ENCODE measurements around the gene LGI4.
"Not testable (repeated sequence)": the region's sequence is repeated elsewhere in the genome, so short reads cannot be mapped to it uniquely, and the experiment has no call there.

LGI4 gene

DNA sequence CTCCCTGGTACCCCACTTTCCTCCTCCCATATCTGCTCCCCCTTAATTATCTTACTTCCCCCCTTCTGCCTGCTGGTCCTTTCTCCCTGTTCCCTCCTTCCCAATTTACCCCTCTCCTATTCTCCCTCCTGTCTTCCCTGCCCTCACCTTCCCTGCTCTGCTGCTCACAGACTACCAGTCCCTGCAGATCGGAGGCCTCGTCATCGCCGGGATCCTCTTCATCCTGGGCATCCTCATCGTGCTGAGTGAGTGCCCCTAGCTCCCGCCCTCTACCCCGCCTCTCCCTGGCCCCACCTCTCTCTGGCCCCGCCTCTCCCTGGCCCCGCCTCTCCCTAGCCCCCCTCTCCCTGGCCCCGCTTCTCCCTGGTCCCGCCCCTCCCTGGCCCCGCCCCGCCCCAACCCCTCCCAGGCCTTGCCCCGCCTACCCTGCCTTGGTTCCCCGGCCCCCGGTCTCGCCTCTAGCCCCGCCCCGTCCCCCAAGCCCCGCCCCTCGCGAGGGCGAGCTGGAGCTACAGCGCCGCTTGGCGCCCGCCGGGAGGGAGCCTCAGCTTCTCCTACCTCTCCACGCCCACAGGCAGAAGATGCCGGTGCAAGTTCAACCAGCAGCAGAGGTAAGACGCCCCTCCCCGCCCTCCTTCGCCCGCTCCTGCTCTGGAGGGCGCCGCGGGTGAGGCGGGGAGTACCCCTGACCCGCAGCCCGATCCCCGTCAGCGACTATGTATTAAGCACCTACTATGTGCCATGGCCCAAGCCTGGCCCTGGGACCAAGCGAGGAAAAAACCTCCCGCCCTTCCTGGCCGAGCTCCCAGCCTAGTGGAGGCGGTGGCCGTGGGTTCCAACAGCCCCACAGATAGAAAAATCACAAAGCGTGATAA lies 6.3 kb upstream of the LGI4 start:
- no peak for DNase-seq

DNA sequence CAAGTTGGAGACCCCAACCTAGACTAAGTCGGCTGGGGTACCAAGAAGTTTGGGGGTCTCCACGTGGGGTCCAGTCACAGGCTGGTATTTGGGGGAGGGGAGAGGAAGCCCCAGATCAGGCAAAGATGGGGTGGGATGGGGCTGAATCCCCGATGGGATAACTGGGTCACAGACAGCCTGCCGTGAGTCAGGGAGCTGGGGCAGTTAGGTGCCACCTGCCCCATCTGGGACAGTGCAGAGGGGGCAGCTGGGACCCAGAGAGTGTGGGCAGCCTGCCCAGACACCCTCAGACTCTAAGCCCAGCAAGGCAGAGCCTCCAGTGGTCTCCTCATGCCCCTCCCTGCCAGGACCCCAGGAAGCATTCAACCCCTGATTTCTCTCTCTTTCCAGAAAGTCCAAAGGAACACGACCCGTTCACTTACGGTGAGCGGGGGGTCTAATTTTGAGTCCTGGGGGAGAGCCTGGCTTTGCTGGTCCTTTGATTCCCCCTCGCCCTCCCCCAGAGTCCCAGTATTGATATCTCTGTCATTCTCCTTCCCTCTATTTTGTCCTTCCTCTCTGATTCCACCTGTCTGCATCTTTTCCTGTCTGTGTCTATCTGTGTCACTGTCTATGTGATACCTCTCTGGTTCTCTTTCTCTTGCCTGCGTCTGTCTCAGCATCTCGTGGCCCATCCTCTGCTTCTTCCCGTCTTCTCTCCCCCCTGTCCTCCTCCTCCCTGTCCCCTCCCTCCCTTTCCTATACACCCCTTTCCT lies 5.5 kb upstream of the LGI4 start:
- DNase-seq, result no peak

DNA sequence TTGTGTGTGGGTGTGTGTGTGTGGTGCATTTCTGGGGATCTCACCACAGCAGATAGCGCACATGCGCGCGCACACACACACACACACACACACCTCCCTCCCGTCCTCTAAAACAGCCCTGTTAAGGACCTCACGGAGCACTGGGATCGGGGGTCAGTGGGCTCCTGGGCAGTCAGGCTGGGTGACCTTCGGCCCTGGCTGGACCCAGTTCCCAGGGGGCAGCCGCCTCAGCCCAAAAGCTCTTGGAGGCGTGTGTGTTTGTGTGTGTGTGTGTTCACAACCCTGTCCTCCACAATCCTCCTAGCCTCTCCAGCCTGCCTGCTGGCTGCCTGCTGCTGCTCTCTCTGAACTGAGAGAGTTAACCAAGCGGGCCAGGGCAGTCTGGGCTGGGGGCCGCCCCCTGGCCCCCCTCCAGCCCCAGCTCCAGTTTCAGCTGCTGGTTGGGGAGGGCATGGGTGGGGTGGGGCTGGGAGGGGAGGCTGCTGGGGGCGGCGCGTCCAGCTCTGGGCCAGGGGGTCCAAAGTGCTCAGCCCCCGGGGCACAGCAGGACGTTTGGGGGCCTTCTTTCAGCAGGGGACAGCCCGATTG lies 3.5 kb upstream of the LGI4 start, which contains the start of gene FXYD1:
FXYD1 (plus strand) TSS at position 520 of the 588 bp plus-strand sequence. CDS start 1,256 bp downstream, outside the sequence.
- no peak for DNase-seq

DNA sequence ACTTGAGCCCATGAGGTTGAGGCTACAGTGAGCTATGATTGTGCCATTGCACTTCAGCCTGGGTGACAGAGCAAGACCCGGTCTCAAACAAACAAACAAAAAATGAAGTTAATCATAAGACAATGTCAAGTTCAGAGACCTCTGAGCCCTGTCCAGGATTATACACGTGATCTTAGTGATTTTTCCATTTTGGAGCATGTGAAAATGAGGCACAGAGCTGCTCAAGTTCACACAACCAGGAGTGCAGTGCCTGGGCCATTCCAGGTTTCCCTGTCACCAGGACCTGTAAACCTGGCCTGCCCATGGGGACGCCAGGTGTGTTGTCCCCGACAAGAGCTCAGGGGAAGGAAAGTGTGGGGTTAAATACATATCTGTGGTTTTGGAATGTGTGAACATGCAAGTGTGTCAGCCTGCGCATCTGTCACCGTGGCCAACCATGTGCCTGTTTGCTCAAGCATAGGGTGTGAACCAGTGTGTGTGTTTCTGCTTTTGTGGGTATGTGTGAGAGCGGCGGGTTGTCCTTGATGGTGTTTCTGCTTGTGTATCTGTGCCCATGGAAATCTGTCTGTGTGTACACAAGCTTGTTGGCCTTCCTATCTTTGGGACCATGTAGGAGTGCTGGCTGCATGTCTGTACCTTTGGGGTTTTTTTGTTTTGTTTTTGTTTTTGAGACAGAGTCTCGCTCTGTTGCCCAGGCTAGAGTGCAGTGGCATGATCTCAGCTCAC lies 2.3 kb upstream of the LGI4 start:
- DNase-seq, result no peak

DNA sequence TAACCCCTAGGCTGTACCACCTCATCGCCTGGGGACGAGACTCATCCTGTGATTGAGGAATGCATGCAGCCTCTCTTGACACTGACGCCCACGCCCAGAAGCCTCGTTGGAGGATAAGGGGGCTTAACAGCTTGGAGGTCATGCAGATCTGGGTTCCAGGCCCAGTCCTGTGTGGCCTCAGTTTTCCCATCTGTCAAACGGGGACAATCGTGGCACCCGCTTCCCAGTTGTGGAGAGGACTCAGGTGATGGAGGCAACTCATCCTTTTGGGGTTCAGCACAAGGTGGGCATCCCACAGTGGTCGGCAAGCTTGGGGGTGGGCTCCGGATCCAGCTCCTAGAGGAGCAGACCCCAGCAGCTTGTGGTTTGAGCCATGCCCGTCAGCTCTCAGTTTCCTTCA lies 1.4 kb upstream of the LGI4 start:
- no peak for DNase-seq

- no peak for DNase-seq
Measured at GRCh38 chr19:35135389-35135909, 590 bp upstream of the LGI4 start.

- DNase-seq, result no peak
Measured at GRCh38 chr19:35133826-35134225, 1.0 kb downstream of the LGI4 start.

DNA sequence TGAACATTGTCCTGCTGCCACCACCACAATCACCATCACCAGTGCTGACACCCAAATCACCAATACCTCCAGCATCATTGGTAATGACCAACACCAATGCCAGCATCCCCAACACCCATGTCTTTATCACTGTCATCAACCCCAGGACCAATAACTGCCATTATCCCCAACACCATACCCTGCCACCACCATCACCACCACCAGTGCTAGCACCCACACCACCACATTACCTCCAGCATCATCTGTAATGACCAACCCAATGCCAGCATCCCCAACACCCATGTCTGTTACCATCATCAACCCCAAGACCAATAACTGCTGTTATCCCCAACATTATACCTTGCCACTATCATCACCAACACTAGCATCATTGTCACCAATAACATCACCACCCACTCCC lies 2.6 kb downstream of the LGI4 start:
- DNase-seq, result no peak

DNA sequence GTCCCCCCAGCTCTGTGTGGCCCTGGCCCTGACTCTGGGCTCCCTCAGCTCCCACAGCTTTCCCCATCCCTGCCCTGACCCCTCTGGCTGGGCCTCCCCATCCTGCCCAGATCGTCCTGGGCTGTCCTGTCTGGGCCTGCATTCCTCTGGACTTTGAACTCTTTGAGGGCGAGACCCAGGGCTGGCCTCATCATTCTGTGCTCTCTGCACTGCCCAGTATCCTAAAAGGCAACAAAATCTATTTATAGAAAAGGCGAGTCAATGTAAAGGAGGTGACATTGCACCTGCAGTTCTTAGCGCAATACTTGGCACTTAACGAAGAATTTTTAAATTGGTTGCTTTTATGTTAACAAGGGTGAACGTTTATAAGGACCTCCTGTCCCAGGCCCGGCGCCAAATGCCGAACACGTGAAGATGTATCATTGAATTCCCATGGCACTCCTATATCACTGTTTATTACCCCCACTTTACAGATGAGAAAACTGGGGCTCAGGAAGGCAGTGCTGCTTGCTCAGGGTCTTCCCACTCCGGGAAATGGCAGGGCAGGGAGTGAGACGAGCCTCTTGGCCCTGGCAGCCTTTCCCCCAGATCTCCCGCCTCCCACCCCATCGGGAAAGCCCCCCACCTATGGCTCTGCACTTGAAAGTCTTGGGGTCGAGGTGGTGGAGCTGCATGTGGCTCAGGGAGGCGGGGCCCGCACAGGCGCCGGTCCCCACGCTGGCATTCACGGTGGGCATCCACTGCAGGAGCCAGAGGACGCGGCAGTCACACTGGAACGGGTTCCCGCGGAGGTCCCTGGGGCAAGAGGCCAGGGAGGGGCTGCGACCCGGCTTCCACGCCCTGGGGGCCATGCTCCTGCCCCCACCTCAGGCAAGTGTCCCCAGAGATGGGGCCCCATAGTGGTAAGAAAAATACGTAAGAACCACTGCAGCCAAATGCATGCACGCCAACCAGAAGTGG lies 3.8 kb downstream of the LGI4 start:
- no peak for DNase-seq

GRCh38 chr19:35129724-35130274 lies 5.1 kb downstream of the LGI4 start:
- not testable (repeated sequence) for DNase-seq

DNA sequence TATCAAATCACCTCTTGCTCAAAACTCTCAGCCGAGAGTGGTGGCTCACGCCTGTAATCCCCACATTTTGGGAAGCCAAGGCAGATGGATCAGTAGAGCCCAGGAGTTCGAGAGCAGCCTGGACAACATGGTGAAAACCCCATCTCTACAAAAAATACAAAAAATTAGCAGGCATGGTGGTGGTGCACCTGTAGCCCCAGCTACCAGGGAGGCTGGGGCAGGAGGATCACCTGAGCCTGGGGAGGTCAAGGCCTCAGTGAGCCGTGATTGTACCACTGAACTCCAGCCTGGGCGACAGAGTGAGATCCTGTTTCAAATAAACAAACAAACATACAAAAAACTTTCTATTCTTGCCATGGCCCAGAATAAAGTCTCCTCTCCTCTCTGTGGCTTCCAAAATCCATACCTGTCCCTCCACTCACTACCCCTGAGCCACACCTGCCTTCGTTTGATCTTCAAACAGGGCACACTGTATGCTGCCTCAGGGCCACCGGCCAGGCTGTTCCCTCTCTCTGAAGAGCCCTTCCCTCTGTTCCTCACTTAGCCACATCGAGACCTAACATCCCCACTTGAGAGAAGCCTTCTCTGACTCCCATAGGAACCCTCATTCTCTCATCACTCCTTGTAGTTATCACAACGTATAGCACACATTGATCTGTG lies 6.3 kb downstream of the LGI4 start:
- no peak for DNase-seq

DNA sequence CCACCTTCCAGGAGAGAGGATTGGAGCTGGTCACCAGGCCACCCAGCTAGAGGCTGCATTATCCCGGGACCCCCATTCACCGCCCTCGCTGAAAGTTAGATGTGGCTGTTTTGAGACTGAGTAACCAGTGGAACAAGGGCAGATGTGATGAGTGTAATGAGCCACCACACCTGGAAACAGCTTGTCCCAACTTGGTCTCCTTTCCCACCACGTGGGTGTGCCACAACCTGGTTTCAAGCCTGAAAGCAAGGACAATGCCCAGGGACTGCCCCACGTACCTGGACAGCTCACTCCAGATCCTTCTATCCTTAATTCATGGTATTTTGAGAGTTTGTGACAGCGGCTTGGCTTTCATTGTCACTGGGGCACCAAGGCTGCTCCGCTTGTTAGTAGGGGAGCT lies 7.0 kb downstream of the LGI4 start:
- no peak for DNase-seq

DNA sequence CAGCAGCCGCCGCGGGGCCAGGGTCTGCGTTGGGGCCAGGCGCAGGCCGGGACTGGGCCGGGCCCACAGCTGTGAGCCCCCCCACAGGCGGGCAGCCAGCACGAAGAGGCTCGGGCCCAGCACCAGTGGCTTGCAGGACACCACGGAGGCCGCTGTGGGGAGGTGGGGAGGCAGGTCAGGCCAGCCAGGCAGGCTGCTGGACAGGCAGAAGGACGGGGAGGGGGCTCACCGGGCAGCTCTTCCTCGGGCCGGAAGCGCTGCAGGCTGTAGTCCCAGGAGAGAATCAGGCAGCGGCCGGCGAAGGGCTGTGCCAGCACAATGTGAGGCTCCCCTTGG lies 8.3 kb downstream of the LGI4 start:
- DNase-seq, result no peak

- DNase-seq, result no peak
Measured at GRCh38 chr19:35125749-35126623, 8.9 kb downstream of the LGI4 start.

- DNase-seq, result no peak
Measured at GRCh38 chr19:35125270-35125717, 9.6 kb downstream of the LGI4 start.

- DNase-seq, result no peak
Measured at GRCh38 chr19:35124098-35125060, 10.5 kb downstream of the LGI4 start.

GRCh38 chr19:35123573-35123972 lies 11.3 kb downstream of the LGI4 start:
- DNase-seq, result no peak
